ENCODE results near the gene APPL2. TPM values are rescaled to one million over a fixed set of nuclear protein-coding genes. Genes with fewer than 3 reads are reported as not detected.

The APPL2 gene
- total RNA-seq, 1 experiment from 2014 or later = 46.4 TPM

Other genes starting within 250 kb of the APPL2 start
- gene NOPCHAP1, start 249.9 kb downstream of the APPL2 start, total RNA-seq (2014; rRNA removed; shearing (Covaris generic)) = 8.5 and 10.5 TPM in 2 replicates
- 0.09 and 0.34 TPM in 2 replicates for gene ALDH1L2, start 151.7 kb downstream of the APPL2 start, total RNA-seq (2014; rRNA removed; shearing (Covaris generic))
- gene WASHC4, start 128.4 kb downstream of the APPL2 start, total RNA-seq (2014; rRNA removed; shearing (Covaris generic)) = 43.7 and 52.1 TPM in 2 replicates
- 251 and 335 TPM in 2 replicates for gene C12orf75, start 94.5 kb upstream of the APPL2 start, total RNA-seq (2014; rRNA removed; shearing (Covaris generic))

Data from A172 (cell line).